ENCODE measurements around the gene MAML3.

The MAML3 gene

GRCh38 chr4:140153718-140154571 lies at the start of gene MAML3:
TSS of gene MAML3 (minus strand) at chr4:140154184. CDS start at chr4:140153327, 857 bp downstream.
- peak; percentile 72 to 86 (median 81) for DNase-seq

DNA sequence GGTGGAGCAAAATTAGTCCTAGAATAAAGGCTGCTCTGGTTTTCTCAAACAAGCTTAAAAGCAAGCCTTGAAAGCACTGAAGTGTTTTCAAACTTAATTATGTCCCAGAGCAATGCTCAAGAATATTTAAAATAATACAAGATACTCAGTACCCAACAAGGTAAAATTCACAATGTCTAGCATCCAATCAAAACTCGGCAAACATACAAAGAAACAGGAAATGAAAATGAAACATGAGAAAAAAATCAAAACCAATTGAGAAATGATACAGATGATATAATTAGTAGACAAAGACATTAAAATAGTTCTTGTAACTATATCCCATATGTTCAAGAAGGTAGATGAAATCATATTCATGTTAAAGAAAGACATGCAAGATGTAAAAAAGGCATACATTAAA lies 45.0 kb upstream of the MAML3 start:
- DNase-seq, result no peak

DNA sequence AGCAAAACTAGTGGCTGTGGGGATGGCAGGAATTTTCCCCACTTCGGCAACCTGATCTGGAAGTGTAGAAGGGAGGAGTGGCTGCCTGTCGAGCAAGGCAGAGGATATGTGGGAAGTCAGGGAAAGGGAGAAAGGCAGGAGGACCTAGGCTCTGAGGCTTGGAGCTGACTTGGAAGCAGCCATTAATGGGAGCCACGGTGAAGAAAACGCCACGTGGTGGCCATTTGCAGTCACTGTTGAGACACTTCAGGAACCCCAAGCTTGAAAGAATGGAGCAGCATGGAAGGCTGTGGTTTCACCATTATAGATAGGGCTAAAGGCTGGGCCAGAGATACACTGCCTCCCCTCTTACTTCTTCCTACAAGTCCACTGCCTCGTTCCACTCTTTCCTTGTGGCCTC lies 41.8 kb upstream of the MAML3 start:
- DNase-seq, result no peak

DNA sequence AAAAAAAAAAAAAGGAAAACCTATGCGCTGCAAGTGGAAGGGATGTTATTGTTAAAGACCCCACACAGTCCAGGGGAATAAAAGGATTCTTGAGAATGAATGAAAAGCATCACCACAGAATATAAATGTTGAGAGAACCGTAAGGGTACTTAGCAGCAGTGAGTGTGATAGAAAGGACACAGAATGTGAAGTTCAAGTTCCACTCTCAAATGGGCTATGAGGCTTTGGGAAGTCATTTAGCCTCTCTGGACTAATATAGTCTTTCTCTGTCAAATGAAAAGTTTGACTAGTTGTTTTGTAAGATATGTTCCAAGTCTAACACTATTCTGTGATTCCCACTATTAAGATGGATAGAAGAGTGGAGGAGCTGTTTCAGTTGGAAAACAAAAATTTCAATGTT lies 35.8 kb upstream of the MAML3 start:
- no peak for DNase-seq

DNA sequence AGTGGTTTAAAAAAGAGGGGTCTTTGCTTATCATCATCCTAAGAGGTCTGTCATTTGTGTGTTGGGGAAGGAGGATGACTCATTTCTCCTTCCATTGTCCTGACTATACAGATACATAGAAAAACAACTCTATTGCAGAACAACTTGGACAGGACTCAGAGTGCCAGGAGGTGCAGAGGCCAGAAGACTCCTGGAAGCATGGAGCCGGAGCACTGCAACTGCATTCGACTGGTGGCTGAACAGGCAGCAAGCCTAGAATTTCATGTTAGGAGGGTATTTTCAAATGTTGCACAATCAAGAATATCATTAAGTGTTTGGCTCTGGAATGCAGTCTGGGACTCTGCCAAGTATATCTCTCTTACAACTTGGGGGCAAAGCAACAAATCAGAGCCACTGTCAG lies 35.0 kb upstream of the MAML3 start:
- no peak for DNase-seq

GRCh38 chr4:140187316-140187695 lies 33.3 kb upstream of the MAML3 start:
- DNase-seq, result no peak

DNA sequence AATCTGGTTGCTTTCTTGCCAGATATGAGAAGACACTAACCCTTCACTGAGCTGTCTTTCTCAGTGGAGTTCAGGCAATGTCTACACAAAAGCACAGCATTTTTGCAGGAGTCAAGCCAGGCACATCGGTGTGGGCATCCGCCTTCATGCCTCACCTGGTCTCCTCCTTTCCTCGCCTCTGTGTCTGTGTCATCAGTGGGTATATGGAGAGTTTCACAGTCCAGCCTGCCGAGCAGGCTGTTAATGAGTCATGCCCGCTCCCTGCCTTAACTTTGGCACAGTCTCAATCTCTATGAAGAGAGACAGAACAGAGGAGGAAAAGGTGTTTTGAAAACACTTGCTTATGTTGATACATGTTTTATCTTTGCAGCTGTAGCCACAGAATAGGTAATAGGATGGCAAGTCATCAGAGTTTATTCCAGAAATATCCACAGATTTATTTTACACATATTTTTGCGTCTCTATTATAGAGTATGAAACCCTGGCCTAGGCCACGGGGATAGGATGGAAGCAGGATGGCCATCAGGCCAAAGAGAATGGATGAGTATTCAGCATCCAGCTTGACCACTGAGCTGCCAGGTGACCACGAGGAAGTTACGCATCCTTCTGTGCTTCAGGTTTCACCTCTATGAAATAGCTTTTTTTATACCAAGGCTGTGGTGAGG lies 32.8 kb upstream of the MAML3 start:
- no peak for DNase-seq

DNA sequence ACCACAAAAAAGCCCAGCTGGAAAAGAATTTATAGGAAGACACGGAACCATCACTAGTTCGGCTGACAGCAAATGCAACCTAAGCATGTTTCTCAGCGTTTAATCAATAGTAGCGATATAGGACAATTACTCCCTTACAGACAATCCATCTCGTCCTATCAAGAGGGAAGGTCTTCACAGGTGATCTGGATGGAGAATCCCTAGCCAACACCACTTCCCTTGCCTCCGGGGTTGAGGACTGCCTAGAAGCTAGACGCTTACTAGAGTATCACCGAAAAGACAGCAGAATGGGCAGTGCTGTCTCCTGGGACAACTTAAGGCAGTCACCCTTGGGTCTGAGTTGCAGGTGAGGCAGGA lies 32.1 kb upstream of the MAML3 start:
- DNase-seq, result no peak

- no peak for DNase-seq
These were observed 31.6 kb upstream of the MAML3 start for GRCh38 chr4:140185412-140186081.

- no peak for DNase-seq
These were observed 29.3 kb upstream of the MAML3 start for GRCh38 chr4:140183270-140183669.

DNA sequence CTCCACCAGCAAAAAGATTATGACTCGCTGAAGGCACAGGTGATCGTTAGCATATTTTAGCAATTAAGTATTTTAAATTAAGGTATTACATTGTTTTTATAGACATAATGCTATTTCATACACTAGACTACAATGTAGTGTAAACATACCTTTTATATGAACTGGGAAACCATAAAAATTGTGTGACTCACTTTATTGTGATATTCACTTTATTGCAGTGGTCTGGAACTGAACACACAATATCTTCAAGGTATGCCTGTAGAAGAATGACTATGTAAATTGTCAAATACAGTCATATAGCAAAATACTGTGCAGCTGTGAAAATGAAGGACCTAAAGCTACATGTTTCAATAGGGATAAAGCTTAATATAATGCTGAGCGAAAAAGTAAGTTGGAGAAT lies 26.6 kb upstream of the MAML3 start:
- no peak for DNase-seq

DNA sequence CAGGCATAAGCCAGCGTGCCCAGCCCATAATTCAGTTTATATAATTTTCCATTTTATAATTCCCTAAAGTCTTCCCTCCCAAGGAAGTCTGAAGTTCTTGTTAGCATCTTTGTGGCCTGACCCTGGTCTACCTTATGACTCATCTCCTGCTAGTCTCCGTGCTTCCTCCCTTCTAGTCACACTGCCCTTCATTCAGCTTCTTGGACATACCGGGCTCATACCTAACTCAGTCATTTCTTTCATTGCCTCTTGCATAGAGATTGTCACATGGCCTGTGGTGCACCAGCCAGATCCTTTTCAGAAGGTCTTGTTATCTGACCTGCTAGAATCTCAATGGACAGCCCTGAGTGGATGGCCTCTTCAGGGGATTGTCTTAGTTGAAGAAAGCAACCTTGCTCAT lies 22.8 kb upstream of the MAML3 start:
- no peak for DNase-seq

GRCh38 chr4:140174543-140174942 lies 20.6 kb upstream of the MAML3 start:
- no peak for DNase-seq

GRCh38 chr4:140172960-140173359 lies 19.0 kb upstream of the MAML3 start:
- no peak for DNase-seq

DNA sequence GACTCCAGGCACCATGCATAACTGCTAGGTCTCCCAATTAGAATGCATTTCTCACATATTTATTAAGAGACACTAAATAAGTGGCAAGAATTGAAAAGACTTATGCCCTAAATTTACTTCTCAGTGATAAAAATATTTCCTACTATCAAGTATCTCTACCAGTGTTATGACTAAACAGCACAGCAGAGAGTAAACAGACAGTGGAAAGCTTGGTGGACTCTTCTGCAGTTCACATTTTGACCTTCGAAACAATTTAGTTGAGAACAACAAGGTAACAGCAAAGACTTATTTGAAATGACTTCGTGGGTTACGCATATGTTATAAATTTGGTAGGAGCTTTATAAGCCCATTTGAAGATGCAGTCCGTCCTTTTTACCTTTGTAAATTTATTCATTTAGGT lies 16.3 kb upstream of the MAML3 start:
- DNase-seq, result no peak

DNA sequence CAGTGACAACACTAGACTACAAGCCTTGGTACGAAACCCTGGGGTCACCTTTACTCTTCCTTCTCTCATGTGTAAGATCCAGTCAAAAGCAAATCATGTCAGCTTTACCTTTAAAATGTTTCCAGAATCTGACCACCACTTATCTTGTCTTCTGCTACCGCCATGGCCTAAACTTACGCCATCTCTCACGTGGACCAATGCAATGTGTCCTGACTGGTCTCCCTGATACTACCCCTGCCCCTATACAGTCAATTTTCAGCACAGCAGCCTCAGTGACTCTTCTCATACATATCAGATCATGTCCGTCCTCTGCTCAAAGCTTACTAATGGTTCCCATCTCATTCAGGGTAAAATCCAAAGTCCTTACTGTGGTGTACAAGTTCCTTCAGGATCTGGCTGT lies 15.0 kb upstream of the MAML3 start:
- DNase-seq, result no peak

- no peak for DNase-seq
These were observed 14.5 kb upstream of the MAML3 start for GRCh38 chr4:140168474-140168873.

DNA sequence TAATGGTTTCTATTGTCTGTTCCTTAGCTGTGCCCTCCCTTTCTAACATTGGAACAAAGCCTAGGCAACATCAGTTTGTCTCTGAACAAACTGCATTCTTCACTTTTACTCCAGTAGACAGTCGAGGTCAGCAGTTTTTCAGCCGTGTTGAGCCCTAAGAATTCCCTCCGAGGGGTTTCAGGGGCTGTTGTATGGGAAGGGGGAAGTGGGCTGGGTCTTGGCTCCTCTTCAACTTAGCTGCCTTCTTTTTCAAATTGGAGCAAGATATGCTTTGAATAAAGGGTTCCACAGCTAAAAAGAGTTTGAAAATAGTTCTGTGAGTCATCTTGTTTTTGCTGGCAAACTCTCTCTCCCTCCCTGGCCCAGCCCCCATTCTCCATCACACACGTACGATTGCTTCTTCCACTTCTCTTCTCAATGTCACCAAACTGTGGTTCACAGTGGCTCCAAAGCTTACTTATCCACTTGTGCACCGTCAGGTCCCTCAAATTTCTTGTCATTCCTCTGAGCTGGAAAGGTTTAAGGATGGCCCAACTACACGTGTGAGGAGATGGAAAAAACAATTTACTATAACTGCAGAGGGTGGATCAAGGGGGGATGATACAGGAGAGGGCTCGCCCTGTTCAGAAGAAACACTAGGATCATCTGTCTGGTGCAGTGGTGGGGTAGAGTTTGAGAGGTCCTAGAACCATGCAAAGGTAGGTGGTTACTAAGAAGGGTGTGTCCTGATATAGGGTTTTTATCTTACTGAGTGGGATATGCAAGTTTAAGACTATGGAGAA lies 9.2 kb upstream of the MAML3 start:
- no peak for DNase-seq

- DNase-seq, result no peak
These were observed 8.6 kb upstream of the MAML3 start for GRCh38 chr4:140162596-140162995.

DNA sequence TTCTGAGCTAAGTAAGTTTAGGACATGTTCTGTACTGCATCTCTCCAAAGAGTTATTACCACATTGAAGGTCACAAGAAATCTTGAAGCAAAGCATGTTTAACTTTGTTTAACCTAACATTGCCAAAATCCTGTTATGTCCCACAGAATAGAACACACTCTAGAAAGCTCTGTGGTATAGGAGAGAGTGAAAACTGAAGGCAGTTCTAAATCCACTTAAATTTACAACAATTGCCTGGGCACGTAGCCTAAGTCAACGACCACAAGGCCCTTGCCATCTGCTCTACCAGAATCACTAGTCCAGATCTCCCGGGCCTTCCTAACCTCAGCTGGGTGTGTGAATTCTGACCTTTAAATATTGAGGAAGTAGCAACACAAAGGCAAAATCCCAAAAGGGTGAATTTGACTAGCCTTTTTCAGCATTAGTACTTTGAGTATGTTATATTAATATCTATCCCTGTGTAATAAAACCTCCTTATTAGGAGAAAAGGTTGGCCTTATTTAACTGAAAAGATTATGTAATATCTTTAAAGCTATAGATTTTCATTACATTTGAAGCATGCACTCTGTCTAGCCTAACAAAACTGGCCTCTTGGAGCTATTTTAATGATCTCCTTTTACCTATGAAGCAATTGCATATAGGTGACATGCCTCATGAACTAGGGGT lies 4.5 kb upstream of the MAML3 start:
- no peak for DNase-seq

GRCh38 chr4:140157341-140157740 lies 3.4 kb upstream of the MAML3 start:
- DNase-seq, result peak in 1 of 6 experiments; percentile 13

DNA sequence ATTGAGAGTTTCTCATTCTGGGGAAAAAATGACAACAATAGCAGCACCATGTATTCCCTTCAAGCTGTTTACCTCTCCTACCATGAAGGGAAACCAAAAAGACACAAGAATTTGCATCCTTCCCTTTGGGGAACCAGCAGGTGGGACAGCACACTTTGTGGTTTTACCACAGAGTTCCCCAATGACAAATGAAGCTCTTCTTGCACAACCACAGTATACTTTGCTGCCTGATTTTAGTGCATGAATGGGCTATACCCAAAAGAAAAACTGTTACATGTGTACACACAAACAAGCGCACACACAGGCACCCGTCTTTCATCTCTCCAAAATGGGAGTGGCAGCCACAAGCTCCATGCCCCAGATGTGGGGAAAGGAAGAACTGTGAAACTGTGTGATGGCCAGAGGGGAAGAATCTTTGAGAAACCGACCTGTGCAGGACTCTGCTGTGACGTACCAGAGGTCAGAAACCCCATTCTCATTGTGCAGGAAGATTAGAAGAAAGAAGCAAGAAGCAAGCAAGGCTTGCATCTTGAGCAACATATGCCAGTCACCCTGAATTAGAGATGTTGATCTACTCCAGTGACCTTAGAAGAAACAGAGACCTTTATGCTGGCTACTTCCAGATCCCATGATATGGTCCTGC lies 2.7 kb upstream of the MAML3 start:
- peak in 1 of 6 experiments; percentile 18 for DNase-seq

Measured in stimulated activated naive CD4-positive, alpha-beta T cell (primary cell).